HUDEP-2 (cell line): ENCODE data around the gene HCFC2.

Experiments
- DNase-seq, 76 experiments: peaks; one replicate each; lab custom pipeline; 2025; ENCODE audit not compliant: unreplicated experiment in 76 of 76; lab: John Stamatoyannopoulos, UW

The HCFC2 gene

GRCh38 chr12:104056419-104056972 lies 7.8 kb upstream of the HCFC2 start:
- DNase-seq: no peak

GRCh38 chr12:104057771-104058197 lies 6.5 kb upstream of the HCFC2 start:
- peak in 5 of 76 experiments; percentile 1 to 21 (median 1) for DNase-seq

- DNase-seq: no peak
These were observed 5.5 kb upstream of the HCFC2 start for GRCh38 chr12:104058802-104059201.

- DNase-seq: no peak
These were observed 4.4 kb upstream of the HCFC2 start for GRCh38 chr12:104059963-104060362.

GRCh38 chr12:104060791-104061190 lies 3.5 kb upstream of the HCFC2 start:
- DNase-seq: no peak

- peak in 5 of 76 experiments; percentile 4 to 25 (median 14) for DNase-seq
These were observed 660 bp upstream of the HCFC2 start for GRCh38 chr12:104063712-104064030.

- DNase-seq: peak in 7 of 76 experiments; percentile 2 to 37 (median 8)
These were observed 604 bp downstream of the HCFC2 start for GRCh38 chr12:104064842-104065427.

GRCh38 chr12:104072099-104072498 lies 7.8 kb downstream of the HCFC2 start:
- no peak for DNase-seq

GRCh38 chr12:104073699-104074098 lies 9.4 kb downstream of the HCFC2 start:
- no peak for DNase-seq

- no peak for DNase-seq
These were observed 14.7 kb downstream of the HCFC2 start for GRCh38 chr12:104079024-104079423.

- DNase-seq: no peak
These were observed 16.4 kb downstream of the HCFC2 start for GRCh38 chr12:104080764-104081163.

GRCh38 chr12:104083769-104084475 lies 19.6 kb downstream of the HCFC2 start:
- no peak for DNase-seq

GRCh38 chr12:104090685-104091084 lies 26.4 kb downstream of the HCFC2 start:
- DNase-seq: peak in 2 of 76 experiments; percentile 1 to 8

GRCh38 chr12:104091136-104091535 lies 26.8 kb downstream of the HCFC2 start:
- DNase-seq: no peak

GRCh38 chr12:104094284-104094683 lies 30.0 kb downstream of the HCFC2 start:
- no peak for DNase-seq

GRCh38 chr12:104095289-104095688 lies 31.0 kb downstream of the HCFC2 start:
- DNase-seq: no peak

- no peak for DNase-seq
These were observed 33.6 kb downstream of the HCFC2 start for GRCh38 chr12:104097954-104098353.

GRCh38 chr12:104105461-104105860 lies 41.1 kb downstream of the HCFC2 start:
- no peak for DNase-seq

- DNase-seq: no peak
These were observed 42.6 kb downstream of the HCFC2 start for GRCh38 chr12:104106965-104107364.

GRCh38 chr12:104108755-104109445 lies 44.6 kb downstream of the HCFC2 start:
- peak in 72 of 76 experiments; percentile 5 to 81 (median 60) for DNase-seq

GRCh38 chr12:104109446-104110271 lies 45.3 kb downstream of the HCFC2 start:
- DNase-seq: no peak
